Ovary (tissue), 9 donors: Measurements from ENCODE around the gene NIPA2. TPM values are rescaled to one million over a fixed set of nuclear protein-coding genes. Genes with fewer than 3 reads are reported as not detected.

Experiments
- DNase-seq, 5 donors: peaks; one replicate each; pipeline ENCODE4 v3.0.0-alpha.2; 2019 to 2020
- H3K27ac ChIP-seq, 2 donors: fragments of 200-600 bp; one replicate each; pipeline versions ENCODE4 v1.5.1 to v1.8.0; 2019 to 2022
- H3K27me3 ChIP-seq: fragments of 200-600 bp; one replicate; pipeline ENCODE4 v1.8.0; 2022
- H3K36me3 ChIP-seq: fragments of 200-600 bp; sonication (generic); one replicate; pipeline ENCODE4 v1.5.1; 2019
- H3K4me1 ChIP-seq: one replicate; pipeline ENCODE4 v1.8.1; 2013; ENCODE audit warnings: mild to moderate bottlenecking, moderate library complexity; ENCODE audit not compliant: insufficient read depth
- H3K4me3 ChIP-seq: fragments of 200-600 bp; sonication (generic); one replicate; pipeline ENCODE4 v1.5.1; 2017
- H3K9me3 ChIP-seq, 2 donors: fragments of 200-600 bp in 1 of 2; sonication (generic) in 1 of 2; one replicate each; pipeline versions ENCODE4 v1.5.1 to v1.8.1; 2013 to 2019; ENCODE audit warnings: mild to moderate bottlenecking in 1 of 2, moderate library complexity in 1 of 2
- EP300 ChIP-seq: sonication (generic); formaldehyde crosslinking; IDR thresholded peaks from one replicate; pipeline ENCODE4 v1.6.1; 2017; ENCODE audit warnings: antibody characterized with exemption
- POLR2A ChIP-seq: fragments of 450-650 bp; IDR thresholded peaks from one replicate; pipeline ENCODE4 v1.6.1; 2017; ENCODE audit warnings: antibody characterized with exemption, mild to moderate bottlenecking, moderate library complexity
- whole genome bisulfite sequencing, 3 donors: extraction: QIAGEN DNeasy Blood & Tissue Kit in 1 of 3; methylation state at CpG; one replicate each; pipeline versions ENCODE4 v1.1.5 to v1.1.7; 2013 to 2017; 5-methylcytosine and 5-hydroxymethylcytosine counted together
- intact Hi-C, 4 donors: fragments of 100-400 bp; cut with DNase I; formaldehyde crosslinking; loops; one replicate each; pipeline versions ENCODE4 v1.11.0 to v1.15.1; 2022 to 2023
- polyA plus RNA-seq, 2 donors: library from polyadenylated mRNA; stranded (reverse); fragments of 200-250 nt in 1 of 2; fragments of 350-450 nt in 1 of 2; fragmentation: Illumina TruSeq in 1 of 2; extraction: RNeasy Lipid Tissue Mini Kit (QIAGEN cat#74804) in 1 of 2; gene quantifications; one replicate each; pipeline ENCODE4 v1.2.3, GENCODE V29; 2013 to 2014
- total RNA-seq, 7 donors: library from RNA; depleted of rRNA in 2 of 7; stranded (reverse); fragments of >200 nt in 2 of 7; fragmentation: NEBNext Ultra II Directional in 3 of 7; extraction: Animal tissue kit (Norgen Biotek cat#: 25700) in 3 of 7; gene quantifications; one replicate each; pipeline versions ENCODE4 v1.1.0 to v1.2.4, GENCODE V29; 2016 to 2023
- TF ChIP-seq, protein P1 (sequence below), 3 donors: fragments of 450-650 bp in 2 of 3; fragments of 200-600 bp in 1 of 3; IDR thresholded peaks; one replicate each; pipeline versions ENCODE4 v1.5.1 to v1.8.0; 2016 to 2022; ENCODE audit warnings: antibody characterized with exemption in 3 of 3, mild to moderate bottlenecking in 1 of 3
- donor health status: DM: no; HTN: no; CAD: no; lungs with moderate emphysema.
- donor health status: DM: no; HTN: no; CAD: no.
- donor health status: Bipolar disorder and iron deficiency.
- donor health status: DM: yes; HTN: yes; CAD: no.
- donor health status: DM: no; HTN: no; CAD: no.
- donor health status: DM: yes; HTN: yes; CAD: no.

Gene NIPA2
- total and polyA plus RNA-seq, 9 donors, result 13.9 to 44.4 (median 30.2) TPM

DNA sequence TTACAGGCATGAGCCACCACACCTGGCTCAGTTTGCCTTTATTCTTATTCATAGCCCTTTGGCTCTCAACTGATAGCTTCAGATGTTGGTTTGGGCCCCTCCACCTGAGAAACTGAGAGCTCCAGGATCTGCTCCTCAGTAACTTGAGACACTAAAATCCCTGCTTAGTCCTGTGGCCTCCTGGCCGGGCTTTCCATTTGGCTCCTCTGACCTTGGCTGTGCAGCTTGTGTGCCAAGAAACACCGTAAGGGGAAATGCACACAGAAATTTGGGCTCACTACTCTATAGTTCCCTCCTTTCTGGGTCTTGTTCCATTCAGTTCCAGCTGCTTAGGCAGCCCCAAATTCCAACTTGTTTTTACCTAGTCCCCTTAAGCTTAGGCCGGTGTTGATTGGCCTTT lies 24.9 kb downstream of the NIPA2 start:
- H3K27ac ChIP-seq, result no peak overlapping the region
- no peaks in the 10 kb centered on the region for H3K9me3 ChIP-seq
- no peaks in the 10 kb centered on the region for H3K4me1 ChIP-seq
- no peaks in the 10 kb centered on the region for H3K27me3 ChIP-seq
- DNase-seq, result no peak
- no peaks in the 10 kb centered on the region for H3K36me3 ChIP-seq
- TF ChIP-seq EP300, result no peak
- TF ChIP-seq, protein P1, sequence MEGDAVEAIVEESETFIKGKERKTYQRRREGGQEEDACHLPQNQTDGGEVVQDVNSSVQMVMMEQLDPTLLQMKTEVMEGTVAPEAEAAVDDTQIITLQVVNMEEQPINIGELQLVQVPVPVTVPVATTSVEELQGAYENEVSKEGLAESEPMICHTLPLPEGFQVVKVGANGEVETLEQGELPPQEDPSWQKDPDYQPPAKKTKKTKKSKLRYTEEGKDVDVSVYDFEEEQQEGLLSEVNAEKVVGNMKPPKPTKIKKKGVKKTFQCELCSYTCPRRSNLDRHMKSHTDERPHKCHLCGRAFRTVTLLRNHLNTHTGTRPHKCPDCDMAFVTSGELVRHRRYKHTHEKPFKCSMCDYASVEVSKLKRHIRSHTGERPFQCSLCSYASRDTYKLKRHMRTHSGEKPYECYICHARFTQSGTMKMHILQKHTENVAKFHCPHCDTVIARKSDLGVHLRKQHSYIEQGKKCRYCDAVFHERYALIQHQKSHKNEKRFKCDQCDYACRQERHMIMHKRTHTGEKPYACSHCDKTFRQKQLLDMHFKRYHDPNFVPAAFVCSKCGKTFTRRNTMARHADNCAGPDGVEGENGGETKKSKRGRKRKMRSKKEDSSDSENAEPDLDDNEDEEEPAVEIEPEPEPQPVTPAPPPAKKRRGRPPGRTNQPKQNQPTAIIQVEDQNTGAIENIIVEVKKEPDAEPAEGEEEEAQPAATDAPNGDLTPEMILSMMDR (IDR thresholded peaks at IDR 0.05), result no peak
- TF ChIP-seq POLR2A, result no peak
- intact Hi-C loops, result no loop called here
- 39 to 46% (median 45%) methylated on average over 3 of the region's 3 CpGs for WGBS, 3 donors
- H3K4me3 ChIP-seq, result no peak overlapping the region

DNA sequence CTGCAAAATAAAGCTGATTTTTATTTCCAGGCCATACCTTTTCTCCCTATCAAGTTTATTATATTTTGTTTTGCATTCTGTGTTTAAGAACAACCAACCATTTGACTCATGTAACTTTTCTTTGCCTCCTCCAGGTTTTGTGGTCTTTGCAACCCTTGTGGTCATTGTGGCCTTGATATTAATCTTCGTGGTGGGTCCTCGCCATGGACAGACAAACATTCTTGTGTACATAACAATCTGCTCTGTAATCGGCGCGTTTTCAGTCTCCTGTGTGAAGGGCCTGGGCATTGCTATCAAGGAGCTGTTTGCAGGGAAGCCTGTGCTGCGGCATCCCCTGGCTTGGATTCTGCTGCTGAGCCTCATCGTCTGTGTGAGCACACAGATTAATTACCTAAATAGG lies 27.6 kb downstream of the NIPA2 start:
- Histone ChIP-seq H3K4me1 (no peaks in the 10 kb centered on the region), H3K4me3 (no peak overlapping the region), H3K9me3 (no peaks in the 10 kb centered on the region), H3K36me3 (no peaks in the 10 kb centered on the region), H3K27me3 (no peaks in the 10 kb centered on the region), H3K27ac (no peak overlapping the region)
- 12 to 48% (median 17%) methylated on average over 7 of the region's 7 CpGs for WGBS, 3 donors
- intact Hi-C loops, result no loop called here
- TF ChIP-seq, protein P1 (IDR thresholded peaks at IDR 0.05), result no peak
- TF ChIP-seq POLR2A (no peak), EP300 (no peak)
- DNase-seq, result no peak

DNA sequence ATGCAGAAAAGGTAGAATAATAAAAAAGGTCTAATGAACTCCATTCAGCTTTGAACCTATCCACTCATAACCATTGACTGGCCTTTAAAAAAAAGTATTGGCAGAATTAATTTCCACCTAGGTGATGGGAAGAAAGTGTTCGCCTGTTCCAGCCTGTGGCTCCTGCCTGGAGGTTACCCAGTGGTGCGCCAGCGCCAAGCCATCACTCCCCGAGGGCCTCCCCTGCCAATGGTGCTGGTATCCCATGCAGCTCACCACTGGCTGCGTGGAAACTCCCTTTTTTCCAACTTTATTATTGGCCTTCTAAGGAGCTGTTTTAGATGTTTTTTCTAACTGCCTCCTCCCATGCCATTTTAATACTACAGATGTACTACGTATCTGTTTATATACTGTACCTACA lies 29.4 kb downstream of the NIPA2 start:
- 87 to 94% (median 87%) methylated on average over 6 of the region's 6 CpGs for WGBS, 3 donors
- no peak for TF ChIP-seq EP300
- TF ChIP-seq POLR2A, result no peak
- TF ChIP-seq, protein P1 (IDR thresholded peaks at IDR 0.05), result no peak
- no peaks in the 10 kb centered on the region for H3K36me3 ChIP-seq
- H3K4me1 ChIP-seq, result no peaks in the 10 kb centered on the region
- no peaks in the 10 kb centered on the region for H3K9me3 ChIP-seq
- no peak for DNase-seq
- intact Hi-C loops, result no loop called here
- no peak overlapping the region for H3K4me3 ChIP-seq
- no peaks in the 10 kb centered on the region for H3K27me3 ChIP-seq
- no peak overlapping the region for H3K27ac ChIP-seq

DNA sequence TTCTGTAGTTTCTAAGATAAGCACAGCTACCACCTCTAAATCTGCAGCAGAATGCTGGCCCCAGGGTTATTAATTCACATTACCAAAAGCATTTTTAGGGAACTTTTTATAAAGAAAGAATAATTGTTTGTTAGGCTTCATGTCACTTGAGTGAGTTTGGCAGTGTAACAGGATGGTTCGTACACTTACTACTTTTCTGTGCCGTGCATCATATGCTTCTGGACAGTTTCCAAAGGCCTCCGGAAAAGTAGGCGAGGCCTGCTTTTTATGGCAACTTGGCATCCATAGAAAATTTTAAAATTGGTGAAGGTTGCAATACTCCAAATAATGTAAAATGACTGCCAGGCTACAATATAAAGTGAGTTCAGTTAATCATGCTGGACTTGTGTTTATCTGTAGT lies 30.0 kb downstream of the NIPA2 start:
- H3K27ac ChIP-seq, result no peak overlapping the region
- H3K4me3 ChIP-seq, result no peak overlapping the region
- 82 to 84% (median 83%) methylated on average over 4 of the region's 4 CpGs for WGBS, 3 donors
- H3K27me3 ChIP-seq, result no peaks in the 10 kb centered on the region
- H3K9me3 ChIP-seq, result no peaks in the 10 kb centered on the region
- DNase-seq, result no peak
- no peaks in the 10 kb centered on the region for H3K36me3 ChIP-seq
- no peaks in the 10 kb centered on the region for H3K4me1 ChIP-seq
- intact Hi-C loops, result no loop called here
- no peak for TF ChIP-seq POLR2A
- TF ChIP-seq, protein P1 (IDR thresholded peaks at IDR 0.05), result no peak
- no peak for TF ChIP-seq EP300

DNA sequence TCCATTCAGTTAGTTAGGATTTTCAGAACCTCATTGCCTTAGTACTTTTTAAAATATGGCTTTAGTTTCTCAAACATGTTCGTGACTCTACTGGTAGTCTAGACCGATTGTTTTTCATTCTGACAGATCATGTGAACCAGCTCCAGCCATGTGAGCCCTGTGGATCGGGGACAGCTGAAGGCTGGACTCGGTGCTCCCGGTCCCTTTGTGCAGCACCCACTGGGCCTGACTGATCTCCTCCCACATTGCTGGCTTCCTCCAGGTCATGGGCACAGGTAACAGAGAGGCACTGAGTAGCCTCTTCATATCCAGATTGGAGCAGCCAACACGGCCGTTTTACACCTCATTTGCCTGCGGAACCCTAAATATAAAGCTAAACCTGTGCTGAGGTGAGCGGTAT lies 30.5 kb downstream of the NIPA2 start:
- Histone ChIP-seq H3K4me3 (no peak overlapping the region), H3K4me1 (no peaks in the 10 kb centered on the region), H3K36me3 (no peaks in the 10 kb centered on the region), H3K9me3 (no peaks in the 10 kb centered on the region), H3K27me3 (no peaks in the 10 kb centered on the region), H3K27ac (no peak overlapping the region)
- TF ChIP-seq POLR2A, result no peak
- TF ChIP-seq, protein P1 (IDR thresholded peaks at IDR 0.05), result no peak
- TF ChIP-seq EP300, result no peak
- intact Hi-C loops, result no loop called here
- 91 to 95% (median 93%) methylated on average over 9 of the region's 9 CpGs for WGBS, 3 donors
- no peak for DNase-seq
